Measurements from ENCODE around the gene LARP4B. TPM values are rescaled to one million over a fixed set of nuclear protein-coding genes. Genes with fewer than 3 reads are reported as not detected.
A peak's percentile ranks its signal among the peaks of the same experiment; 100 is the strongest.

LARP4B gene
- polyA plus RNA-seq, 2 of the 4 experiments (the other 2 are of a cell fraction), result 25.5 to 54.2 TPM

DNA sequence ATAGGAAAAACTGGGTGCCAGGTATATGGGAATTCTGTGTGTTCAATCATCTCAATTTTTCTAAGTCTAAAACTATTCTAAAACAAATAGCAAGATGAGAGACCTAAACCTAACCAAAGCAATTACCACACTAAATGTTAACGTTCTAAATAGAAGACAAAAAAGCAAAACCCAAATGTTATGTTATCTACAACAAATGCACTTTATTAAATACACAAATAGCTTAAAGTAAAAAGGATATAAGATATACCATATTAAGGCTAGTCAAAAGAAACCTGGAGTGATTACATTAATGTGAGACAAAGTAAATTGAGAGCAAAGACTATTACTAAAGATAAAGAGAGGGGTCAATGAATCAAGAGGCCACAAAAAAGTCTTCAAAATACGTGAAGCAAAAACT lies 81.4 kb downstream of the LARP4B start:
- CTCF ChIA-PET, result interaction anchor here (0.6 kb wide), 1 partner anchor 12 kb away, joined by 5 read pairs; no protein-coding TSS in a partner anchor
- TF ChIP-seq MAZ (IDR thresholded peaks at IDR 0.05; ENCODE audit: borderline replicate concordance, low read depth, low read length) (no peak), RARB (CRISPR knock-in tag; IDR thresholded peaks at IDR 0.05) (no peak), POLR2A (IDR thresholded peaks at IDR 0.05; ENCODE audit: low read length) (no peak), RNF2 (IDR thresholded peaks at IDR 0.05; ENCODE audit: borderline replicate concordance, low read depth) (no peak), ZNF302 (CRISPR knock-in tag; IDR thresholded peaks at IDR 0.05) (no peak), EHF (CRISPR knock-in tag; IDR thresholded peaks at IDR 0.05) (no peak), FOSB (CRISPR knock-in tag; IDR thresholded peaks at IDR 0.05) (no peak), RCOR1 (IDR thresholded peaks at IDR 0.05; ENCODE audit: low read depth, low read length) (no peak), CBX8 (IDR thresholded peaks at IDR 0.05) (no peak), HOXB5 (CRISPR knock-in tag; IDR thresholded peaks at IDR 0.05) (no peak), REST (IDR thresholded peaks at IDR 0.05) (no peak), HEYL (CRISPR knock-in tag; IDR thresholded peaks at IDR 0.05) (no peak)
- TF ChIP-seq, protein P1, sequence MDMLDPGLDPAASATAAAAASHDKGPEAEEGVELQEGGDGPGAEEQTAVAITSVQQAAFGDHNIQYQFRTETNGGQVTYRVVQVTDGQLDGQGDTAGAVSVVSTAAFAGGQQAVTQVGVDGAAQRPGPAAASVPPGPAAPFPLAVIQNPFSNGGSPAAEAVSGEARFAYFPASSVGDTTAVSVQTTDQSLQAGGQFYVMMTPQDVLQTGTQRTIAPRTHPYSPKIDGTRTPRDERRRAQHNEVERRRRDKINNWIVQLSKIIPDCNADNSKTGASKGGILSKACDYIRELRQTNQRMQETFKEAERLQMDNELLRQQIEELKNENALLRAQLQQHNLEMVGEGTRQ (IDR thresholded peaks at IDR 0.05), result no peak
- TF ChIP-seq, protein P2, sequence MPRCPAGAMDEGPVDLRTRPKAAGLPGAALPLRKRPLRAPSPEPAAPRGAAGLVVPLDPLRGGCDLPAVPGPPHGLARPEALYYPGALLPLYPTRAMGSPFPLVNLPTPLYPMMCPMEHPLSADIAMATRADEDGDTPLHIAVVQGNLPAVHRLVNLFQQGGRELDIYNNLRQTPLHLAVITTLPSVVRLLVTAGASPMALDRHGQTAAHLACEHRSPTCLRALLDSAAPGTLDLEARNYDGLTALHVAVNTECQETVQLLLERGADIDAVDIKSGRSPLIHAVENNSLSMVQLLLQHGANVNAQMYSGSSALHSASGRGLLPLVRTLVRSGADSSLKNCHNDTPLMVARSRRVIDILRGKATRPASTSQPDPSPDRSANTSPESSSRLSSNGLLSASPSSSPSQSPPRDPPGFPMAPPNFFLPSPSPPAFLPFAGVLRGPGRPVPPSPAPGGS (IDR thresholded peaks at IDR 0.05), result no peak
- H3K4me2 ChIP-seq, result no peak overlapping the region
- 94% methylated on average over 2 of the region's 2 CpGs for WGBS (ENCODE audit: missing lambda C conversion rate)
- no peak overlapping the region for H3K4me3 ChIP-seq
- peaks cover 11% of the 10 kb centered on the region; the same call in 2 of the 3 replicates for H3K9me3 ChIP-seq
- H3K4me1 ChIP-seq, result 0 out of 3 replicates have a peak, but pooled peaks cover 2% of the 10 kb centered on the region
- ATAC-seq (no peak), DNase-seq (ENCODE audit: low read depth in 1 of 2, low spot score in 1 of 2) (no peak), FAIRE-seq (no peak)
- no peak overlapping the region for H3K27ac ChIP-seq
- POLR2A ChIA-PET, result no interaction called here

- Histone ChIP-seq H3K9me3 (peaks cover 11% of the 10 kb centered on the region; the same call in 2 of the 3 replicates), H3K4me2 (no peak overlapping the region), H3K4me1 (0 out of 3 replicates have a peak, but pooled peaks cover 2% of the 10 kb centered on the region), H3K4me3 (no peak overlapping the region), H3K27ac (no peak overlapping the region)
- WGBS (ENCODE audit: missing lambda C conversion rate), result 94% methylated on average over 7 of the region's 7 CpGs
- ATAC-seq, result peak in 1 of 2 experiments; percentile 61; a peak in 3 of 6 replicates
- ChIA-PET POLR2A (no interaction called here), CTCF (no interaction called here)
- TF ChIP-seq BHLHE40 (IDR thresholded peaks at IDR 0.05; ENCODE audit: low read depth, low read length), result no peak
- TF ChIP-seq, protein P3, sequence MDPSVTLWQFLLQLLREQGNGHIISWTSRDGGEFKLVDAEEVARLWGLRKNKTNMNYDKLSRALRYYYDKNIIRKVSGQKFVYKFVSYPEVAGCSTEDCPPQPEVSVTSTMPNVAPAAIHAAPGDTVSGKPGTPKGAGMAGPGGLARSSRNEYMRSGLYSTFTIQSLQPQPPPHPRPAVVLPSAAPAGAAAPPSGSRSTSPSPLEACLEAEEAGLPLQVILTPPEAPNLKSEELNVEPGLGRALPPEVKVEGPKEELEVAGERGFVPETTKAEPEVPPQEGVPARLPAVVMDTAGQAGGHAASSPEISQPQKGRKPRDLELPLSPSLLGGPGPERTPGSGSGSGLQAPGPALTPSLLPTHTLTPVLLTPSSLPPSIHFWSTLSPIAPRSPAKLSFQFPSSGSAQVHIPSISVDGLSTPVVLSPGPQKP (IDR thresholded peaks at IDR 0.05; ENCODE audit: low read depth, low read length), result no peak
- FAIRE-seq, result no peak
- peak in 1 of 2 experiments; percentile 16 for DNase-seq (ENCODE audit: low read depth in 1 of 2, low spot score in 1 of 2)
Observed at GRCh38 chr10:847868-848267, 83.6 kb downstream of the LARP4B start.

GRCh38 chr10:846126-846685 lies 85.3 kb downstream of the LARP4B start:
- no peak overlapping the region for H3K27ac ChIP-seq
- POLR2A ChIA-PET, result no interaction called here

More at GRCh38 chr10:846126-846685, 85.3 kb downstream of the LARP4B start:
- ATAC-seq (no peak; a peak in 1 of 6 replicates), DNase-seq (ENCODE audit: low read depth in 1 of 2, low spot score in 1 of 2) (no peak), FAIRE-seq (no peak)
- CTCF ChIA-PET, result no interaction called here
- H3K4me2 ChIP-seq, result no peak overlapping the region
- TF ChIP-seq NR3C1 (IDR thresholded peaks at IDR 0.05), result no peak
- WGBS (ENCODE audit: missing lambda C conversion rate), result 85% methylated on average over 7 of the region's 7 CpGs
- no peak overlapping the region for H3K4me3 ChIP-seq
- 0 out of 3 replicates have a peak, but pooled peaks cover 2% of the 10 kb centered on the region for H3K4me1 ChIP-seq
- peaks cover 11% of the 10 kb centered on the region; the same call in 2 of the 3 replicates for H3K9me3 ChIP-seq

Measured in A549 (cell line).